ENCODE measurements around the gene CYP1A2.

The CYP1A2 gene

GRCh38 chr15:74799255-74799855 lies 50.7 kb downstream of the CYP1A2 start:
- no peak overlapping the region for H3K4me3 ChIP-seq (ENCODE audit: low read length)
- DNase-seq (ENCODE audit: low read depth, low spot score), result no peak

GRCh38 chr15:74799856-74800558 lies 51.4 kb downstream of the CYP1A2 start:
- DNase-seq (ENCODE audit: low read depth, low spot score), result no peak

GRCh38 chr15:74800559-74801094 lies 52.0 kb downstream of the CYP1A2 start:
- no peak for DNase-seq (ENCODE audit: low read depth, low spot score)
- no peak overlapping the region for H3K4me3 ChIP-seq (ENCODE audit: low read length)

More at GRCh38 chr15:74799856-74800558, 51.4 kb downstream of the CYP1A2 start:
- H3K4me3 ChIP-seq (ENCODE audit: low read length), result no peak overlapping the region

DNA sequence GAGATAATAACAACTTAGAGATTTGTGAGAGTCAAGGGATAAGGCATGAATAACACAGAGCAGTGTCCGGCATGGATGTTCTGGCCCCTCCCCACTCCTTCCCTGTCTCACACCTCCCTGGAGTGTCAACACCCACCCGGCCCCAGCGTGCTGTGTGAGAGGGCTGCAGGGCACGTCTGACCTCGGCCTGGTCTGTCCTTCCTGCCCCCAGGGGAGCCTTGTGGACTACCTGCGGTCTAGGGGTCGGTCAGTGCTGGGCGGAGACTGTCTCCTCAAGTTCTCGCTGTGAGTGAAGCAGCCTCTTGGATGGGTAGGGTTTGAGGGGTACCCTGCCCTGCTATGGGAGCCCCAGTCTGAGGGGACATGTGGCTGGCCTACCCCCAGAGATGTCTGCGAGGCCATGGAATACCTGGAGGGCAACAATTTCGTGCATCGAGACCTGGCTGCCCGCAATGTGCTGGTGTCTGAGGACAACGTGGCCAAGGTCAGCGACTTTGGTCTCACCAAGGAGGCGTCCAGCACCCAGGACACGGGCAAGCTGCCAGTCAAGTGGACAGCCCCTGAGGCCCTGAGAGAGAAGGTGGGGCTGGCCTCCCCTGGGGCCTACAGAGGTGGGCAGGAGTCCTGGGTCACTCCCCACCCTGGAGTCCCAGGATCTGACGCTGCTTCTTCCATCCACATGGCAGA lies 52.8 kb downstream of the CYP1A2 start:
- H3K4me3 ChIP-seq (ENCODE audit: low read length), result no peak overlapping the region
- no peak for DNase-seq (ENCODE audit: low read depth, low spot score)

DNA sequence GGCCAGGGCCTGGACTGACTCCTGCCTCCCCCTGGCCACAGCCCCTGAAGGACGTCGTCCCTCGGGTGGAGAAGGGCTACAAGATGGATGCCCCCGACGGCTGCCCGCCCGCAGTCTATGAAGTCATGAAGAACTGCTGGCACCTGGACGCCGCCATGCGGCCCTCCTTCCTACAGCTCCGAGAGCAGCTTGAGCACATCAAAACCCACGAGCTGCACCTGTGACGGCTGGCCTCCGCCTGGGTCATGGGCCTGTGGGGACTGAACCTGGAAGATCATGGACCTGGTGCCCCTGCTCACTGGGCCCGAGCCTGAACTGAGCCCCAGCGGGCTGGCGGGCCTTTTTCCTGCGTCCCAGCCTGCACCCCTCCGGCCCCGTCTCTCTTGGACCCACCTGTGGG lies 53.6 kb downstream of the CYP1A2 start:
- H3K4me3 ChIP-seq (ENCODE audit: low read length), result no peak overlapping the region
- no peak for DNase-seq (ENCODE audit: low read depth, low spot score)

DNA sequence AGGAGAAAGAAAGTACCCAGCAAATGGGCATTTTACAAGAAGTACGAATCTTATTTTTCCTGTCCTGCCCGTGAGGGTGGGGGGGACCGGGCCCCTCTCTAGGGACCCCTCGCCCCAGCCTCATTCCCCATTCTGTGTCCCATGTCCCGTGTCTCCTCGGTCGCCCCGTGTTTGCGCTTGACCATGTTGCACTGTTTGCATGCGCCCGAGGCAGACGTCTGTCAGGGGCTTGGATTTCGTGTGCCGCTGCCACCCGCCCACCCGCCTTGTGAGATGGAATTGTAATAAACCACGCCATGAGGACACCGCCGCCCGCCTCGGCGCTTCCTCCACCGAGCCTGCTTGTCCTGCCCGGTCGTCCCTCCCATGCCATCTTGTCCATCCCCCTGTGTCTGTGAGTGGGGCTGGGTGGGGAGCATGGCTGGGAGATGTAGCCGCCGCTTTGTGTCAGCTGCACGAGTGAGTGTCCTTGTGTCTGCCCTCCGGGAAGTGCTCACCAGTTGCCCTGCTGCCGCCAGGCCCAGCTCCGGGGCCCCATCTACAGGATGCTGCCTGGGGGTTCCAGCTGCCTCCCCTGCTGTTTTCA lies 54.3 kb downstream of the CYP1A2 start:
- no peak overlapping the region for H3K4me3 ChIP-seq (ENCODE audit: low read length)
- no peak for DNase-seq (ENCODE audit: low read depth, low spot score)

DNA sequence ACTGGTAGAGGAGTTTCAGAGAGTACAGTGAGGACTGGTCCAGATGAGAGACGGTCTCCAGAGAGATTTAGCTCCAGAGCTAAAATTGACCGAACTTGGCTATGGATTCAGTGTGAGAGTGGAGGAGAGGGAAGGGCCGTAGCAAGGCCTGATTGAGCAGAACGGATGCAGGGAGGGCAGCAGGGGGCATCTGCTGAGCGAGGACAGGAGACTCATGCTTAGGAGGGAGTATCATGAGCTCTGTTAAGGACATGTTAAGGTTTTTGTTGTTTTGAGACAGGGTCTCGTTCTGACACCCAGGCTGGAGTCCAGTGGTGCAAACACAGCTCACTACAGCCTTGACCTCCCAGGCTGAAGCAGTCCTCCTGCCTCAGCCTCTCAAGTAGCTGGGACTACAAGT lies 56.3 kb downstream of the CYP1A2 start:
- no peak for DNase-seq (ENCODE audit: low read depth, low spot score)
- H3K4me3 ChIP-seq (ENCODE audit: low read length), result no peak overlapping the region
